ENCODE measurements around the gene FBXO46.

- TF ChIP-seq CREB5 (CRISPR knock-in tag; IDR thresholded peaks at IDR 0.05; ENCODE audit: low read depth): no peak
- no peak for TF ChIP-seq CSRNP3 (CRISPR knock-in tag; IDR thresholded peaks at IDR 0.05)
- TF ChIP-seq SNAI2 (CRISPR knock-in tag; IDR thresholded peaks at IDR 0.05): no peak
- no peak for TF ChIP-seq ZFP30 (CRISPR knock-in tag; IDR thresholded peaks at IDR 0.05)
- TF ChIP-seq ZC3H10 (CRISPR knock-in tag; IDR thresholded peaks at IDR 0.05): no peak
- no peak for TF ChIP-seq CSDC2 (CRISPR knock-in tag; IDR thresholded peaks at IDR 0.05)
- no peak for TF ChIP-seq OSR1 (CRISPR knock-in tag; IDR thresholded peaks at IDR 0.05)
- TF ChIP-seq ZFP3 (CRISPR knock-in tag; IDR thresholded peaks at IDR 0.05): no peak
- TF ChIP-seq ZNF565 (CRISPR knock-in tag; conservative IDR thresholded peaks at IDR 0.05; ENCODE audit: low read depth): no peak
Measured at GRCh38 chr19:45764945-45765701, 34.4 kb upstream of the FBXO46 start.

Data from SK-N-SH treated with all-trans-retinoic acid at 6 μM for 48 hours (cell line).